Activated naive CD4-positive, alpha-beta T cell treated with anti-CD3 and anti-CD28 coated beads for 36 hours (primary cell): Measurements from ENCODE around the gene STEAP4. TPM values are rescaled to one million over a fixed set of nuclear protein-coding genes. Genes with fewer than 3 reads are reported as not detected.

Experiments
- CTCF ChIA-PET: fragments of 350-600 bp; sonication (Branson Sonifier 250); formaldehyde crosslinking; loops from one replicate; lab custom pipeline; 2021; ENCODE audit warnings: antibody characterized with exemption; lab: Charles Lee
- DNase-seq: peaks from one replicate; pipeline ENCODE4 v3.0.0-alpha.2; 2020
- H3K27ac Mint-ChIP-seq: one replicate; pipeline ENCODE4 v1.8.0; 2021; ENCODE audit warnings: mild to moderate bottlenecking, mixed read lengths
- H3K27me3 Mint-ChIP-seq: one replicate; pipeline ENCODE4 v1.8.0; 2021; ENCODE audit warnings: low read depth, mixed read lengths
- H3K36me3 Mint-ChIP-seq: one replicate; pipeline ENCODE4 v1.8.0; 2021; ENCODE audit warnings: low read depth, mixed read lengths
- H3K4me1 Mint-ChIP-seq: one replicate; pipeline ENCODE4 v1.8.0; 2021; ENCODE audit warnings: low read depth, mixed read lengths
- H3K4me3 Mint-ChIP-seq: one replicate; pipeline ENCODE4 v1.8.0; 2021; ENCODE audit warnings: mild to moderate bottlenecking, moderate library complexity, mixed read lengths
- H3K9me3 Mint-ChIP-seq: one replicate; pipeline ENCODE4 v1.8.0; 2021; ENCODE audit warnings: mixed read lengths
- intact Hi-C: fragments of 100-400 bp; cut with micrococcal nuclease; formaldehyde crosslinking; loops from one replicate; pipeline ENCODE4 v1.15.1; 2023
- total RNA-seq, 2 experiments: library from RNA; stranded (reverse); gene quantifications; one replicate each; pipeline ENCODE4 v1.2.3, GENCODE V29; 2021

Gene STEAP4
- total RNA-seq, 2 experiments from 2014 or later: not detected

GRCh38 chr7:88329532-88330463, 23.1 kb upstream of the STEAP4 start:
- Mint-ChIP-seq H3K36me3 (no peaks in the 10 kb centered on the region), H3K27me3 (peaks cover 4% of the 10 kb centered on the region), H3K4me1 (no peaks in the 10 kb centered on the region), H3K9me3 (no peaks in the 10 kb centered on the region), H3K4me3 (no peak overlapping the region), H3K27ac (no peak overlapping the region)
- CTCF ChIA-PET: interaction anchor here (0.7 kb wide), 1 partner anchor 12 kb away, joined by 3 read pairs; no protein-coding TSS in a partner anchor
- intact Hi-C loops: no loop called here
- no peak for DNase-seq

- no peak overlapping the region for H3K4me3 Mint-ChIP-seq
- intact Hi-C loops: no loop called here
- no peaks in the 10 kb centered on the region for H3K9me3 Mint-ChIP-seq
- DNase-seq: no peak
- H3K27me3 Mint-ChIP-seq: peaks cover 4% of the 10 kb centered on the region
- H3K4me1 Mint-ChIP-seq: peaks cover 1% of the 10 kb centered on the region
- H3K27ac Mint-ChIP-seq: no peak overlapping the region
- CTCF ChIA-PET: no interaction called here
- no peaks in the 10 kb centered on the region for H3K36me3 Mint-ChIP-seq
Measured at GRCh38 chr7:88328787-88329186, 22.1 kb upstream of the STEAP4 start.

- intact Hi-C loops: no loop called here
- Mint-ChIP-seq H3K4me1 (peaks cover 1% of the 10 kb centered on the region), H3K27ac (no peak overlapping the region), H3K9me3 (no peaks in the 10 kb centered on the region), H3K36me3 (no peaks in the 10 kb centered on the region), H3K4me3 (no peak overlapping the region), H3K27me3 (peaks cover 7% of the 10 kb centered on the region)
- no peak for DNase-seq
- CTCF ChIA-PET: no interaction called here
Measured at GRCh38 chr7:88324699-88325098, 18.0 kb upstream of the STEAP4 start.

GRCh38 chr7:88322151-88322550, 15.5 kb upstream of the STEAP4 start:
- DNase-seq: no peak
- H3K27me3 Mint-ChIP-seq: peaks cover 7% of the 10 kb centered on the region
- no peaks in the 10 kb centered on the region for H3K9me3 Mint-ChIP-seq
- CTCF ChIA-PET: interaction anchor here (1.0 kb wide), 1 partner anchor 78 kb away, joined by 3 read pairs; no protein-coding TSS in a partner anchor
- peaks cover 1% of the 10 kb centered on the region for H3K4me1 Mint-ChIP-seq
- no peak overlapping the region for H3K4me3 Mint-ChIP-seq
- intact Hi-C loops: no loop called here
- H3K27ac Mint-ChIP-seq: no peak overlapping the region
- H3K36me3 Mint-ChIP-seq: no peaks in the 10 kb centered on the region

GRCh38 chr7:88321694-88322093, 15.0 kb upstream of the STEAP4 start:
- Mint-ChIP-seq H3K27ac (no peak overlapping the region), H3K36me3 (no peaks in the 10 kb centered on the region), H3K9me3 (no peaks in the 10 kb centered on the region), H3K27me3 (peaks cover 7% of the 10 kb centered on the region), H3K4me1 (peaks cover 1% of the 10 kb centered on the region), H3K4me3 (no peak overlapping the region)
- intact Hi-C loops: no loop called here
- CTCF ChIA-PET: interaction anchor here (1.0 kb wide), 1 partner anchor 78 kb away, joined by 3 read pairs; no protein-coding TSS in a partner anchor
- no peak for DNase-seq

- Mint-ChIP-seq H3K4me1 (no peaks in the 10 kb centered on the region), H3K9me3 (no peaks in the 10 kb centered on the region), H3K36me3 (no peaks in the 10 kb centered on the region), H3K4me3 (no peak overlapping the region), H3K27ac (no peak overlapping the region), H3K27me3 (peaks cover 10% of the 10 kb centered on the region)
- intact Hi-C loops: no loop called here
- no peak for DNase-seq
- CTCF ChIA-PET: no interaction called here
Measured at GRCh38 chr7:88318196-88318595, 11.5 kb upstream of the STEAP4 start.

- H3K4me1 Mint-ChIP-seq: no peaks in the 10 kb centered on the region
- no peak overlapping the region for H3K4me3 Mint-ChIP-seq
- CTCF ChIA-PET: interaction anchor here (0.6 kb wide), 1 partner anchor 12 kb away, joined by 3 read pairs; no protein-coding TSS in a partner anchor
- H3K36me3 Mint-ChIP-seq: no peaks in the 10 kb centered on the region
- intact Hi-C loops: no loop called here
- no peak overlapping the region for H3K27ac Mint-ChIP-seq
- peaks cover 8% of the 10 kb centered on the region for H3K27me3 Mint-ChIP-seq
- H3K9me3 Mint-ChIP-seq: no peaks in the 10 kb centered on the region
- no peak for DNase-seq
Measured at GRCh38 chr7:88317422-88317821, 10.7 kb upstream of the STEAP4 start.

GRCh38 chr7:88316456-88316855, 9.8 kb upstream of the STEAP4 start:
- no peak overlapping the region for H3K4me3 Mint-ChIP-seq
- no peaks in the 10 kb centered on the region for H3K9me3 Mint-ChIP-seq
- CTCF ChIA-PET: interaction anchor here (0.9 kb wide), 1 partner anchor 34 kb away, joined by 3 read pairs; no protein-coding TSS in a partner anchor
- intact Hi-C loops: no loop called here
- H3K27ac Mint-ChIP-seq: no peak overlapping the region
- H3K27me3 Mint-ChIP-seq: peaks cover 10% of the 10 kb centered on the region
- no peaks in the 10 kb centered on the region for H3K36me3 Mint-ChIP-seq
- DNase-seq: no peak
- H3K4me1 Mint-ChIP-seq: no peaks in the 10 kb centered on the region

GRCh38 chr7:88315522-88315921, 8.8 kb upstream of the STEAP4 start:
- intact Hi-C loops: no loop called here
- Mint-ChIP-seq H3K27me3 (peaks cover 7% of the 10 kb centered on the region), H3K27ac (no peak overlapping the region), H3K4me1 (no peaks in the 10 kb centered on the region), H3K9me3 (no peaks in the 10 kb centered on the region), H3K36me3 (no peaks in the 10 kb centered on the region), H3K4me3 (no peak overlapping the region)
- CTCF ChIA-PET: no interaction called here
- no peak for DNase-seq

- Mint-ChIP-seq H3K27me3 (peaks cover 7% of the 10 kb centered on the region), H3K9me3 (no peaks in the 10 kb centered on the region), H3K36me3 (no peaks in the 10 kb centered on the region), H3K27ac (no peak overlapping the region), H3K4me1 (no peaks in the 10 kb centered on the region), H3K4me3 (no peak overlapping the region)
- CTCF ChIA-PET: no interaction called here
- DNase-seq: no peak
- intact Hi-C loops: no loop called here
Measured at GRCh38 chr7:88314061-88314491, 7.4 kb upstream of the STEAP4 start.

GRCh38 chr7:88312061-88312663, 5.5 kb upstream of the STEAP4 start:
- DNase-seq: no peak
- Mint-ChIP-seq H3K27me3 (peaks cover 12% of the 10 kb centered on the region), H3K36me3 (no peaks in the 10 kb centered on the region), H3K4me1 (no peaks in the 10 kb centered on the region), H3K9me3 (no peaks in the 10 kb centered on the region), H3K4me3 (no peak overlapping the region), H3K27ac (no peak overlapping the region)
- intact Hi-C loops: no loop called here
- CTCF ChIA-PET: no interaction called here

- peaks cover 18% of the 10 kb centered on the region for H3K27me3 Mint-ChIP-seq
- H3K27ac Mint-ChIP-seq: no peak overlapping the region
- H3K4me3 Mint-ChIP-seq: no peak overlapping the region
- no peaks in the 10 kb centered on the region for H3K36me3 Mint-ChIP-seq
- intact Hi-C loops: no loop called here
- no peak for DNase-seq
- peaks cover 3% of the 10 kb centered on the region for H3K4me1 Mint-ChIP-seq
- H3K9me3 Mint-ChIP-seq: no peaks in the 10 kb centered on the region
- CTCF ChIA-PET: no interaction called here
Measured at GRCh38 chr7:88311675-88312036, 5.0 kb upstream of the STEAP4 start.
